ENCODE data around the gene ZBTB7A.

DNA sequence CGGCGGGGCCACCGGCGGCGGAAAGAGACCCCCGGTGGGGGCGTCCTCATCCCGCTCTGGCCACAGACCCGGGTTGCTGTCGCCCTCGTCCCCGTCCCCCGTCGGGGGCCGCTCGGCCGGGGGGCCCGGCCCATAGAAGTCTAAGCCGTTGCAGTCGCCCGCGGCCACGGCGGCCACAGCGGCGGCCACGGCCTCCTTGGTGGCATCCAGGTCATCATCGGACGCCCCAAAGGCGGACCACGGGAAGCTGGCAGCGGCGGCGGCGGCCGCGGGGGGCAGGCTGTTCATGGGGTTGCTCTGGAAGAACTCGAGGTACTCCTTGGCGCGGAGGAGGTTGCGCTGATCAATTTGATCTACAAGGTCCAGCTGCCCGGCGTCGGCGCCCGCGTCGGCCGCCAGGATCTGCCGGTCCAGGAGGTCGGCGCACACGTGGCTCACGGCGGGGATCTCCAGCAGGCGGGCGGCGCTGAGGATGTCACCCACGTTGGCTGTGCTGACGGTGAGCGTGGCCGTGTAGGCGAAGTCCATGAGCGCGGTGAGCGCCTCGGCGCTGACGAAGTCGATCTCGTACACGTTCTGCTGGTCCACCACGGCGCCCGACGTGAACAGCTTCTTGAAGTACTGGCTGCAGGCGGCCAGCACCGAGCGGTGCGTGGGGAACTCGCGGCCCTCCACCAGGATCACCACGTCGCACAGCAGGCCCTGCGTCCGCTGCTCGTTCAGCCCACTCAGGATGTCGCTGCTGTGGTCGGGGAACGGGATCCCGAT, 12.1 kb downstream of the ZBTB7A start:
- TF ChIP-seq, protein P1, sequence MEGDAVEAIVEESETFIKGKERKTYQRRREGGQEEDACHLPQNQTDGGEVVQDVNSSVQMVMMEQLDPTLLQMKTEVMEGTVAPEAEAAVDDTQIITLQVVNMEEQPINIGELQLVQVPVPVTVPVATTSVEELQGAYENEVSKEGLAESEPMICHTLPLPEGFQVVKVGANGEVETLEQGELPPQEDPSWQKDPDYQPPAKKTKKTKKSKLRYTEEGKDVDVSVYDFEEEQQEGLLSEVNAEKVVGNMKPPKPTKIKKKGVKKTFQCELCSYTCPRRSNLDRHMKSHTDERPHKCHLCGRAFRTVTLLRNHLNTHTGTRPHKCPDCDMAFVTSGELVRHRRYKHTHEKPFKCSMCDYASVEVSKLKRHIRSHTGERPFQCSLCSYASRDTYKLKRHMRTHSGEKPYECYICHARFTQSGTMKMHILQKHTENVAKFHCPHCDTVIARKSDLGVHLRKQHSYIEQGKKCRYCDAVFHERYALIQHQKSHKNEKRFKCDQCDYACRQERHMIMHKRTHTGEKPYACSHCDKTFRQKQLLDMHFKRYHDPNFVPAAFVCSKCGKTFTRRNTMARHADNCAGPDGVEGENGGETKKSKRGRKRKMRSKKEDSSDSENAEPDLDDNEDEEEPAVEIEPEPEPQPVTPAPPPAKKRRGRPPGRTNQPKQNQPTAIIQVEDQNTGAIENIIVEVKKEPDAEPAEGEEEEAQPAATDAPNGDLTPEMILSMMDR (IDR thresholded peaks at IDR 0.05), result no peak
- no peak for TF ChIP-seq POLR2A (IDR thresholded peaks at IDR 0.05)
